ENCODE data around the gene TMEM132A.

DNA sequence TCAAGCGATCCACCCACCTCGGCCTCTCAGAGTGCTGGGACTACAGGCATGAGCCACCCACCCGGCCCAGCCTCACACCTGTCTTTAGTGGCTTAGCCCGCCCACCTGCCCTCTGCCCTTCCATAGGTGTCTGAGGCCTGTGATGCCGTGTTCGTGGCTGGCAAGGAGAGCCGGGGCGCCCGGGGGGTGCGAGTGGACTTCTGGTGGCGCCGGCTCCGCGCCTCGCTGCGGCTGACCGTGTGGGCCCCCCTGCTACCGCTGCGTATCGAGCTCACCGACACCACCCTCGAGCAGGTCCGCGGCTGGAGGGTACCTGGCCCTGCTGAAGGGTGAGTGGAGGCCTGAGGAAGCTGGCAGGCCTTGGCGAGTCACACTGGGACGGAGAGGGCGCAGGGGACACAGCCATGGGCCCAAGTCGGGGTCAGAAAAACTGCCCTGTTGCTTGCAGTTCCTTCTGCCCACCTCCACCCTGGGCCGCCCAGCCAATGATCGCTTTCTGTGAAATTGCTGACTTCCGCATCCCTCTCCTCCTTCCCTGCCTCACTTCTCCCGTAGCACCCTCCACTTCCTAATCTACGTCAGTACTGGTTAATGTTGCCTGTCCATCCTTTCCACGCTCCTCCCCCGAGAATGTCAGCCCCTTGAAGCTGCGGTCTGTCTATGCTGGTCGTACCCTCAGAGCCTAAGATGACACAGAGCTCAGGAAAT is 9.3 kb downstream of the TMEM132A start:
- TF ChIP-seq, protein P1, sequence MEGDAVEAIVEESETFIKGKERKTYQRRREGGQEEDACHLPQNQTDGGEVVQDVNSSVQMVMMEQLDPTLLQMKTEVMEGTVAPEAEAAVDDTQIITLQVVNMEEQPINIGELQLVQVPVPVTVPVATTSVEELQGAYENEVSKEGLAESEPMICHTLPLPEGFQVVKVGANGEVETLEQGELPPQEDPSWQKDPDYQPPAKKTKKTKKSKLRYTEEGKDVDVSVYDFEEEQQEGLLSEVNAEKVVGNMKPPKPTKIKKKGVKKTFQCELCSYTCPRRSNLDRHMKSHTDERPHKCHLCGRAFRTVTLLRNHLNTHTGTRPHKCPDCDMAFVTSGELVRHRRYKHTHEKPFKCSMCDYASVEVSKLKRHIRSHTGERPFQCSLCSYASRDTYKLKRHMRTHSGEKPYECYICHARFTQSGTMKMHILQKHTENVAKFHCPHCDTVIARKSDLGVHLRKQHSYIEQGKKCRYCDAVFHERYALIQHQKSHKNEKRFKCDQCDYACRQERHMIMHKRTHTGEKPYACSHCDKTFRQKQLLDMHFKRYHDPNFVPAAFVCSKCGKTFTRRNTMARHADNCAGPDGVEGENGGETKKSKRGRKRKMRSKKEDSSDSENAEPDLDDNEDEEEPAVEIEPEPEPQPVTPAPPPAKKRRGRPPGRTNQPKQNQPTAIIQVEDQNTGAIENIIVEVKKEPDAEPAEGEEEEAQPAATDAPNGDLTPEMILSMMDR (IDR thresholded peaks at IDR 0.05; ENCODE audit: low read depth, low read length): no peak
- TF ChIP-seq POLR2A (IDR thresholded peaks at IDR 0.05; ENCODE audit: extremely low read depth, insufficient read length): no peak
- TF ChIP-seq MYC (IDR thresholded peaks at IDR 0.05; ENCODE audit: low read depth, low read length): no peak

Measured in NB4 (cell line).